Calu3 (cell line): ENCODE results near the gene DNAJC10. TPM values are rescaled to one million over a fixed set of nuclear protein-coding genes. Genes with fewer than 3 reads are reported as not detected.
"Not testable (repeated sequence)": the region's sequence is repeated elsewhere in the genome, so short reads cannot be mapped to it uniquely, and the experiment has no call there.

Experiments
- BruUV-seq: library from RNA; stranded (reverse); fragments of 400-500 nt; replicated peaks from 2 replicates; lab custom pipeline; 2021; lab: Mats Ljungman, UMichigan
- CTCF ChIA-PET: fragments of 300-600 bp; sonication (Branson Sonifier 250); formaldehyde crosslinking; loops from one replicate; lab custom pipeline; 2022; ENCODE audit warnings: antibody characterized with exemption; lab: Charles Lee
- DNase-seq: peaks from one replicate; pipeline ENCODE4 v3.0.0; 2022
- H3K27ac Mint-ChIP-seq: one replicate; pipeline ENCODE4 v1.8.0; 2022; ENCODE audit warnings: mixed read lengths; ENCODE audit not compliant: unreplicated experiment
- H3K27me3 Mint-ChIP-seq: one replicate; pipeline ENCODE4 v1.8.0; 2022; ENCODE audit warnings: mixed read lengths; ENCODE audit not compliant: unreplicated experiment
- H3K36me3 Mint-ChIP-seq: one replicate; pipeline ENCODE4 v1.8.0; 2022; ENCODE audit warnings: mild to moderate bottlenecking, moderate library complexity, mixed read lengths; ENCODE audit not compliant: insufficient read depth, unreplicated experiment
- H3K4me1 Mint-ChIP-seq: one replicate; pipeline ENCODE4 v1.8.0; 2022; ENCODE audit warnings: mild to moderate bottlenecking, low read depth, mixed read lengths; ENCODE audit not compliant: unreplicated experiment
- H3K4me3 Mint-ChIP-seq: one replicate; pipeline ENCODE4 v1.8.0; 2022; ENCODE audit warnings: mild to moderate bottlenecking, low read depth, moderate library complexity, mixed read lengths; ENCODE audit not compliant: unreplicated experiment
- H3K9me3 Mint-ChIP-seq: one replicate; pipeline ENCODE4 v1.8.0; 2022; ENCODE audit warnings: low read depth, mixed read lengths; ENCODE audit not compliant: unreplicated experiment
- intact Hi-C: fragments of 100-400 bp; cut with micrococcal nuclease; formaldehyde crosslinking; loops from one replicate; pipeline ENCODE4 v1.10.0; 2022; ENCODE audit not compliant: unreplicated experiment
- total RNA-seq: library from RNA; stranded (reverse); gene quantifications from 2 replicates; pipeline ENCODE4 v1.2.3, GENCODE V29; 2022
- TF ChIP-seq, protein P1 (sequence below): fragments of 200-600 bp; IDR thresholded peaks from one replicate; pipeline ENCODE4 v1.8.0; 2022; ENCODE audit warnings: antibody characterized with exemption; ENCODE audit not compliant: unreplicated experiment

The DNAJC10 gene
- total RNA-seq, 1 experiment from 2014 or later: 210 TPM

DNA sequence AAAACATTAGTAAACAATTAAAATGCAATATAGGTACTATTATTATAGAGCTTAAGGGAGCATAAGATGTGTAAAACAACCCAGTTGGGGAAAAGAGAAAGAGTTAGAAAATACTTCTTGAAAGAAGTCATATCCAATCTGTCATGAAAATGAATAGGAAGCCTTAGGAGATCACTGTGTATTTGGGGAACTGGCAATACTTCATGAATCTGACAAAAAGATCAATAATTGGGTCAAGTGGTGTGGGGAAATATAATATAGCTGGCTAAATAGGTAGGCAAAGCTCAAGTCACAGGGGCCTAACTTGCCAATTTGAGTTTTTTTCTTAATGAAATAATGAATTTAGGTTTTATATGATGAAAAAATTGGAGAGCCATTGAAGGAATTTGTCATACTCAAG is 14.4 kb downstream of the DNAJC10 start:
- TF ChIP-seq, protein P1, sequence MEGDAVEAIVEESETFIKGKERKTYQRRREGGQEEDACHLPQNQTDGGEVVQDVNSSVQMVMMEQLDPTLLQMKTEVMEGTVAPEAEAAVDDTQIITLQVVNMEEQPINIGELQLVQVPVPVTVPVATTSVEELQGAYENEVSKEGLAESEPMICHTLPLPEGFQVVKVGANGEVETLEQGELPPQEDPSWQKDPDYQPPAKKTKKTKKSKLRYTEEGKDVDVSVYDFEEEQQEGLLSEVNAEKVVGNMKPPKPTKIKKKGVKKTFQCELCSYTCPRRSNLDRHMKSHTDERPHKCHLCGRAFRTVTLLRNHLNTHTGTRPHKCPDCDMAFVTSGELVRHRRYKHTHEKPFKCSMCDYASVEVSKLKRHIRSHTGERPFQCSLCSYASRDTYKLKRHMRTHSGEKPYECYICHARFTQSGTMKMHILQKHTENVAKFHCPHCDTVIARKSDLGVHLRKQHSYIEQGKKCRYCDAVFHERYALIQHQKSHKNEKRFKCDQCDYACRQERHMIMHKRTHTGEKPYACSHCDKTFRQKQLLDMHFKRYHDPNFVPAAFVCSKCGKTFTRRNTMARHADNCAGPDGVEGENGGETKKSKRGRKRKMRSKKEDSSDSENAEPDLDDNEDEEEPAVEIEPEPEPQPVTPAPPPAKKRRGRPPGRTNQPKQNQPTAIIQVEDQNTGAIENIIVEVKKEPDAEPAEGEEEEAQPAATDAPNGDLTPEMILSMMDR: no peak
- DNase-seq: no peak
- peaks cover 71% of the 10 kb centered on the region for H3K36me3 Mint-ChIP-seq
- BruUV-seq: no TSS peak
- no peaks in the 10 kb centered on the region for H3K27me3 Mint-ChIP-seq
- H3K4me3 Mint-ChIP-seq: no peak overlapping the region
- no peaks in the 10 kb centered on the region for H3K9me3 Mint-ChIP-seq
- intact Hi-C loops: no loop called here
- H3K4me1 Mint-ChIP-seq: peaks cover 18% of the 10 kb centered on the region
- CTCF ChIA-PET: no interaction called here
- H3K27ac Mint-ChIP-seq: peak overlapping the region; percentile 30

- Mint-ChIP-seq H3K4me1 (peaks cover 18% of the 10 kb centered on the region), H3K4me3 (no peak overlapping the region), H3K36me3 (peaks cover 71% of the 10 kb centered on the region), H3K27me3 (no peaks in the 10 kb centered on the region), H3K27ac (no peak overlapping the region), H3K9me3 (no peaks in the 10 kb centered on the region)
- intact Hi-C loops: no loop called here
- no TSS peak for BruUV-seq
- DNase-seq: no peak
- CTCF ChIA-PET: no interaction called here
- TF ChIP-seq, protein P1: no peak
Measured at GRCh38 chr2:182732736-182733135, 16.7 kb downstream of the DNAJC10 start.

GRCh38 chr2:182733572-182733971 is 17.5 kb downstream of the DNAJC10 start:
- Mint-ChIP-seq H3K27me3 (no peaks in the 10 kb centered on the region), H3K9me3 (no peaks in the 10 kb centered on the region), H3K4me3 (no peak overlapping the region), H3K36me3 (peaks cover 64% of the 10 kb centered on the region), H3K4me1 (peaks cover 18% of the 10 kb centered on the region), H3K27ac (no peak overlapping the region)
- BruUV-seq: no TSS peak
- no peak for DNase-seq
- intact Hi-C loops: no loop called here
- TF ChIP-seq, protein P1: no peak
- CTCF ChIA-PET: no interaction called here

GRCh38 chr2:182736856-182737255 is 20.8 kb downstream of the DNAJC10 start:
- not testable (repeated sequence) for BruUV-seq
- CTCF ChIA-PET: interaction anchor here (0.6 kb wide), 1 partner anchor 576 kb away, joined by 3 read pairs; no protein-coding TSS in a partner anchor
- H3K36me3 Mint-ChIP-seq: peaks cover 40% of the 10 kb centered on the region

DNA sequence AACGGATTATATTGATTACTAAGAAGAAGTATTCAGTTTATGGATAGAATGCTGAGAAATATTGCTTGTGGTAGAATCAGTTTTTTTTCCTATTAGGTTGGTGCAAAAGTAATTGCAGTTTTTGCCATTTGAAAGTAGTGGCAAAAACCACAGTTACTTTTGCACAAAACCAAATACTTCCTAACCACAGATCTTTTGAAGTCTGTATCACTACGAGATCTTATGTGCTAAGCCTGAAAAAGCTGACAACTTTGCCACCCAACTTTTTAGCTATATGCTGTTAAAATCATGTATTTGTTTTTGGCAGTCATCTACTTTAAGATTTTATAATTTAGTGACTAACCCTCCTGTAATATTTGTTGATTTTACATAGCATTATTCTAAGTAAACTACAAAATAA is 24.6 kb downstream of the DNAJC10 start:
- TF ChIP-seq, protein P1: no peak
- peaks cover 41% of the 10 kb centered on the region for H3K36me3 Mint-ChIP-seq
- H3K27ac Mint-ChIP-seq: no peak overlapping the region
- no peak overlapping the region for H3K4me3 Mint-ChIP-seq
- no peaks in the 10 kb centered on the region for H3K9me3 Mint-ChIP-seq
- H3K4me1 Mint-ChIP-seq: peaks cover 8% of the 10 kb centered on the region
- no peak for DNase-seq
- no peaks in the 10 kb centered on the region for H3K27me3 Mint-ChIP-seq
- BruUV-seq: no TSS peak
- intact Hi-C loops: no loop called here
- CTCF ChIA-PET: no interaction called here

More at GRCh38 chr2:182736856-182737255, 20.8 kb downstream of the DNAJC10 start:
- H3K4me3 Mint-ChIP-seq, H3K27me3 Mint-ChIP-seq, H3K27ac Mint-ChIP-seq, H3K9me3 Mint-ChIP-seq, H3K4me1 Mint-ChIP-seq, DNase-seq, intact Hi-C loops: not testable (repeated sequence)
